IPS DF 4.7 (cell line): ENCODE results near the gene CCN5.
"Not testable (repeated sequence)": the region's sequence is repeated elsewhere in the genome, so short reads cannot be mapped to it uniquely, and the experiment has no call there.

Experiments used
- DNase-seq: peaks from one replicate; pipeline ENCODE4 v3.0.0-alpha.2; 2013; ENCODE audit warnings: low spot score; ENCODE audit errors: extremely low read depth

CCN5 gene

GRCh38 chr20:44694159-44694558, 21.0 kb upstream of the CCN5 start:
- no peak for DNase-seq

GRCh38 chr20:44695295-44695673, 19.9 kb upstream of the CCN5 start:
- DNase-seq = no peak

GRCh38 chr20:44695674-44696300, 19.4 kb upstream of the CCN5 start:
- no peak for DNase-seq

GRCh38 chr20:44696315-44696714, 18.9 kb upstream of the CCN5 start:
- no peak for DNase-seq

- not testable (repeated sequence) for DNase-seq
Observed at GRCh38 chr20:44697041-44697440, 18.1 kb upstream of the CCN5 start.

GRCh38 chr20:44698351-44698750, 16.8 kb upstream of the CCN5 start:
- DNase-seq = no peak

GRCh38 chr20:44700306-44700705, 14.9 kb upstream of the CCN5 start:
- DNase-seq = no peak

- no peak for DNase-seq
Observed at GRCh38 chr20:44701118-44701857, 13.9 kb upstream of the CCN5 start.

- no peak for DNase-seq
Observed at GRCh38 chr20:44701858-44702256, 13.3 kb upstream of the CCN5 start.

GRCh38 chr20:44702776-44703175, 12.4 kb upstream of the CCN5 start:
- no peak for DNase-seq

- no peak for DNase-seq
Observed at GRCh38 chr20:44703183-44703925, 11.8 kb upstream of the CCN5 start.

- DNase-seq = no peak
Observed at GRCh38 chr20:44703956-44704488, 11.1 kb upstream of the CCN5 start.

GRCh38 chr20:44704551-44704971, 10.6 kb upstream of the CCN5 start:
- DNase-seq = no peak

GRCh38 chr20:44705364-44706094, 9.6 kb upstream of the CCN5 start:
- no peak for DNase-seq

- no peak for DNase-seq
Observed at GRCh38 chr20:44706301-44707017, 8.7 kb upstream of the CCN5 start.

- DNase-seq = no peak
Observed at GRCh38 chr20:44707018-44707579, 8.1 kb upstream of the CCN5 start.

GRCh38 chr20:44709380-44709779, 5.8 kb upstream of the CCN5 start:
- no peak for DNase-seq

GRCh38 chr20:44709797-44710196, 5.4 kb upstream of the CCN5 start:
- no peak for DNase-seq

- no peak for DNase-seq
Observed at GRCh38 chr20:44711237-44711636, 3.9 kb upstream of the CCN5 start.

GRCh38 chr20:44714102-44714700, 968 bp upstream of the CCN5 start:
- DNase-seq = no peak
